NOMO-1 (cell line): ENCODE measurements around the gene FJX1.
"Not testable (repeated sequence)": the region's sequence is repeated elsewhere in the genome, so short reads cannot be mapped to it uniquely, and the experiment has no call there.

Experiments
- DNase-seq, 2 experiments: peaks; one replicate each; lab custom pipeline; 2025; ENCODE audit not compliant: unreplicated experiment in 2 of 2; lab: John Stamatoyannopoulos, UW

FJX1 gene

GRCh38 chr11:35663408-35663702 lies 45.1 kb downstream of the FJX1 start:
- DNase-seq: no peak

- no peak for DNase-seq
Observed at GRCh38 chr11:35664977-35665441, 46.7 kb downstream of the FJX1 start.

DNA sequence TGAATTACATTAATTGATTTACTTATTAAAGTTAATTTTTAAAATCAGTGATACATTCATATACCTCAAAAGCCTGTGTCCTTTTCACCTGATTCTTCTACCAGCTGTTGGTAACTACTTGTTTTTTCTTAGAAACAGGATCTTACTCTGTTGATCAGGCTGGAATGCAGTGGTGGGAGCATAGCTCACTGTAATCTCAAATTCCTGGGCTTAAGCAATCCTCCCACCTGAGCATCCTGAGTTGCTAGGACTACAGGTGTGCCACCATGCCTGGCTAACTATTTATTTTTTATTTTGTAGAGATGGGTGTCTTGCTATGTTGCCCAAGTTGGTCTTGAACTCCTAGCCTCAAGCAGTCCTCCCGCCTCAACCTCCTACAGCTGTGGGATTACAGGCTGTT lies 49.0 kb downstream of the FJX1 start:
- no peak for DNase-seq

DNA sequence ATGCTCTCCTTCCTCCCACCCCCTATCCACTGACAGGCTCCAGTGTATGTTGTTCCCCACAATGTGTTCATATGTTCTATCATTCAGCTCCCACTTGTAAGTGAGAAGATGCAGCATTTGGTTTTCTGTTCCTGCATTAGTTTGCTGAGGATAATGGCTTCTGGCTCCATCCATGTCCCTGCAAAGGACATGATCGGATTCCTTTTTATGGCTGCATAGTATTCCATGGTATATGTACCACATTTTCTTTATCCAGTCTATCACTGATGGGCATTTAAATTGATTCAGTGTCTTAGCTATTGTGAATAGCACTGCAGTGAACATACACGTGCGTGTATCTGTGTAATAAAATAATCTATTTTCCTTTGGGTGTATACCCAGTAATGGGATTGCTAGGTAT lies 50.1 kb downstream of the FJX1 start:
- not testable (repeated sequence) for DNase-seq
